NCI-H82 treated with DMSO at 0.1 percent for 48 hours (cell line): ENCODE results near the gene IFNE.
A peak's percentile ranks its signal among the peaks of the same experiment; 100 is the strongest.
"Not testable (repeated sequence)": the region's sequence is repeated elsewhere in the genome, so short reads cannot be mapped to it uniquely, and the experiment has no call there.

Experiments
- DNase-seq: peaks from one replicate; lab custom pipeline; 2025; ENCODE audit not compliant: unreplicated experiment; lab: John Stamatoyannopoulos, UW

The IFNE gene

GRCh38 chr9:21499912-21500311 is 17.8 kb upstream of the IFNE start:
- no peak for DNase-seq

- DNase-seq: no peak
Measured at GRCh38 chr9:21491756-21492155, 9.6 kb upstream of the IFNE start.

GRCh38 chr9:21481470-21482056 is 550 bp downstream of the IFNE start:
- no peak for DNase-seq

GRCh38 chr9:21479152-21479702 is 2.9 kb downstream of the IFNE start:
- no peak for DNase-seq

- DNase-seq: no peak
Measured at GRCh38 chr9:21477466-21477865, 4.6 kb downstream of the IFNE start.

GRCh38 chr9:21473236-21473635 is 8.9 kb downstream of the IFNE start:
- no peak for DNase-seq

GRCh38 chr9:21470126-21470525 is 12.0 kb downstream of the IFNE start:
- no peak for DNase-seq

- DNase-seq: peak; percentile 6
Measured at GRCh38 chr9:21465859-21466518, 16.1 kb downstream of the IFNE start.

GRCh38 chr9:21465138-21465537 is 17.0 kb downstream of the IFNE start:
- no peak for DNase-seq

GRCh38 chr9:21461377-21461776 is 20.7 kb downstream of the IFNE start:
- no peak for DNase-seq

GRCh38 chr9:21455320-21455719 is 26.8 kb downstream of the IFNE start:
- peak; percentile 1 for DNase-seq

- DNase-seq: no peak
Measured at GRCh38 chr9:21454149-21454548, 28.0 kb downstream of the IFNE start.

GRCh38 chr9:21452681-21453080 is 29.4 kb downstream of the IFNE start:
- no peak for DNase-seq

GRCh38 chr9:21450733-21451394 is 31.2 kb downstream of the IFNE start:
- no peak for DNase-seq

GRCh38 chr9:21449312-21449711 is 32.8 kb downstream of the IFNE start:
- DNase-seq: not testable (repeated sequence)

GRCh38 chr9:21443849-21444625 is 38.1 kb downstream of the IFNE start:
- no peak for DNase-seq

GRCh38 chr9:21440139-21440538 is 42.0 kb downstream of the IFNE start, which contains the start of gene IFNA1:
IFNA1 (plus strand) TSS chr9:21440439; CDS start chr9:21440508, 69 bp downstream.
- DNase-seq: no peak

- not testable (repeated sequence) for DNase-seq
Measured at GRCh38 chr9:21435015-21435383, 47.1 kb downstream of the IFNE start.

GRCh38 chr9:21434202-21435014 is 47.7 kb downstream of the IFNE start:
- peak; percentile 82 for DNase-seq

GRCh38 chr9:21432672-21433425 is 49.3 kb downstream of the IFNE start:
- no peak for DNase-seq
